ENCODE measurements around the gene ZC3H4. TPM values are rescaled to one million over a fixed set of nuclear protein-coding genes. Genes with fewer than 3 reads are reported as not detected.

ZC3H4 gene
- total RNA-seq, 1 experiment from 2014 or later: 45.1 TPM

DNA sequence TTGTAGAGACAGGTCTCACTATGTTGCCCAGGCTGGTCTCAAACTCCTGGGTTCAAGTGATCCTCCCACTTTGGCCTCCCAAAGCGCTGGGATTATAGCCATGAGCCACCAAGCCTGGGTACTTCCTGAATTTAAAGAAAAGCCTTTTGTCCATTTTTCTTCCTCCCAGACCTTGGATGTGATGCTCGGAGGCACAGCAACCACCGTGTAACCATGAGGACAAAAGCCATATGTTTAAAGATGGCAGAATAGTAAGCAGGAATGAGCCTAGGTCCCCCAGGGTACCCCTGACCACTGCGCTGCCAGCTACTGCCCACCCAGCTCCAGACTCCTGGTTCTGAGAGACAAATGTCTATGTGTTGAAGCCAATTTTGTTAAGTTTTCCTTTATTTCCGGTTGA, 31.1 kb downstream of the ZC3H4 start:
- H3K27me3 ChIP-seq (ENCODE audit: insufficient read depth, low read length): no peaks in the 10 kb centered on the region
- ChIA-PET CTCF (no interaction called here), RAD21 (ENCODE audit: low non-redundant PET in 1 of 2, low total read pairs in 2 of 2, uncharacterized antibody in 2 of 2, unreplicated experiment in 2 of 2) (no interaction called here), POLR2A (no interaction called here)
- no peak overlapping the region for H3K4me3 ChIP-seq (replicated peaks in 1 of 2; ENCODE audit: low read depth in 1 of 2, low read length in 2 of 2)
- H2AFZ ChIP-seq (ENCODE audit: low read depth, low read length, poor library complexity, severe bottlenecking): no peak overlapping the region
- no TSS peak for BruUV-seq (replicated peaks)
- H3K4me2 ChIP-seq (ENCODE audit: low read length): no peak overlapping the region
- no peak for ATAC-seq
- no peaks in the 10 kb centered on the region for H3K9me2 ChIP-seq (ENCODE audit: insufficient read depth)
- H3K79me2 ChIP-seq (ENCODE audit: insufficient read depth, low read length): no peaks in the 10 kb centered on the region; the same call in 1 of the 2 replicates
- H3K27ac ChIP-seq (ENCODE audit: low read depth, low read length): no peak overlapping the region
- H3K9ac ChIP-seq (ENCODE audit: low read length): no peak overlapping the region
- TF ChIP-seq, protein P1, sequence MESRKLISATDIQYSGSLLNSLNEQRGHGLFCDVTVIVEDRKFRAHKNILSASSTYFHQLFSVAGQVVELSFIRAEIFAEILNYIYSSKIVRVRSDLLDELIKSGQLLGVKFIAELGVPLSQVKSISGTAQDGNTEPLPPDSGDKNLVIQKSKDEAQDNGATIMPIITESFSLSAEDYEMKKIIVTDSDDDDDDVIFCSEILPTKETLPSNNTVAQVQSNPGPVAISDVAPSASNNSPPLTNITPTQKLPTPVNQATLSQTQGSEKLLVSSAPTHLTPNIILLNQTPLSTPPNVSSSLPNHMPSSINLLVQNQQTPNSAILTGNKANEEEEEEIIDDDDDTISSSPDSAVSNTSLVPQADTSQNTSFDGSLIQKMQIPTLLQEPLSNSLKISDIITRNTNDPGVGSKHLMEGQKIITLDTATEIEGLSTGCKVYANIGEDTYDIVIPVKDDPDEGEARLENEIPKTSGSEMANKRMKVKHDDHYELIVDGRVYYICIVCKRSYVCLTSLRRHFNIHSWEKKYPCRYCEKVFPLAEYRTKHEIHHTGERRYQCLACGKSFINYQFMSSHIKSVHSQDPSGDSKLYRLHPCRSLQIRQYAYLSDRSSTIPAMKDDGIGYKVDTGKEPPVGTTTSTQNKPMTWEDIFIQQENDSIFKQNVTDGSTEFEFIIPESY (IDR thresholded peaks at IDR 0.05; ENCODE audit: extremely low read depth, insufficient replicate concordance, low read length): no peak
- TF ChIP-seq TCF7L2 (IDR thresholded peaks at IDR 0.05; ENCODE audit: borderline replicate concordance, extremely low read depth, insufficient read depth, insufficient read length): no peak
- no peak for TF ChIP-seq EZH2 (IDR thresholded peaks at IDR 0.05)
- no peak for TF ChIP-seq SP1 (IDR thresholded peaks at IDR 0.05; ENCODE audit: low read depth)
- TF ChIP-seq EZH2phosphoT487 (IDR thresholded peaks at IDR 0.05; ENCODE audit: borderline replicate concordance): no peak
- no peak for TF ChIP-seq ELF1 (IDR thresholded peaks at IDR 0.05; ENCODE audit: borderline replicate concordance, low read depth)
- TF ChIP-seq, protein P2, sequence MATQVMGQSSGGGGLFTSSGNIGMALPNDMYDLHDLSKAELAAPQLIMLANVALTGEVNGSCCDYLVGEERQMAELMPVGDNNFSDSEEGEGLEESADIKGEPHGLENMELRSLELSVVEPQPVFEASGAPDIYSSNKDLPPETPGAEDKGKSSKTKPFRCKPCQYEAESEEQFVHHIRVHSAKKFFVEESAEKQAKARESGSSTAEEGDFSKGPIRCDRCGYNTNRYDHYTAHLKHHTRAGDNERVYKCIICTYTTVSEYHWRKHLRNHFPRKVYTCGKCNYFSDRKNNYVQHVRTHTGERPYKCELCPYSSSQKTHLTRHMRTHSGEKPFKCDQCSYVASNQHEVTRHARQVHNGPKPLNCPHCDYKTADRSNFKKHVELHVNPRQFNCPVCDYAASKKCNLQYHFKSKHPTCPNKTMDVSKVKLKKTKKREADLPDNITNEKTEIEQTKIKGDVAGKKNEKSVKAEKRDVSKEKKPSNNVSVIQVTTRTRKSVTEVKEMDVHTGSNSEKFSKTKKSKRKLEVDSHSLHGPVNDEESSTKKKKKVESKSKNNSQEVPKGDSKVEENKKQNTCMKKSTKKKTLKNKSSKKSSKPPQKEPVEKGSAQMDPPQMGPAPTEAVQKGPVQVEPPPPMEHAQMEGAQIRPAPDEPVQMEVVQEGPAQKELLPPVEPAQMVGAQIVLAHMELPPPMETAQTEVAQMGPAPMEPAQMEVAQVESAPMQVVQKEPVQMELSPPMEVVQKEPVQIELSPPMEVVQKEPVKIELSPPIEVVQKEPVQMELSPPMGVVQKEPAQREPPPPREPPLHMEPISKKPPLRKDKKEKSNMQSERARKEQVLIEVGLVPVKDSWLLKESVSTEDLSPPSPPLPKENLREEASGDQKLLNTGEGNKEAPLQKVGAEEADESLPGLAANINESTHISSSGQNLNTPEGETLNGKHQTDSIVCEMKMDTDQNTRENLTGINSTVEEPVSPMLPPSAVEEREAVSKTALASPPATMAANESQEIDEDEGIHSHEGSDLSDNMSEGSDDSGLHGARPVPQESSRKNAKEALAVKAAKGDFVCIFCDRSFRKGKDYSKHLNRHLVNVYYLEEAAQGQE (IDR thresholded peaks at IDR 0.05; ENCODE audit: low read depth): no peak
- TF ChIP-seq POLR2A (IDR thresholded peaks at IDR 0.05; ENCODE audit: borderline replicate concordance, extremely low read depth, insufficient read depth, insufficient read length): no peak
- TF ChIP-seq FOSL1 (IDR thresholded peaks at IDR 0.05; ENCODE audit: low read depth): no peak
- TF ChIP-seq ZFX (IDR thresholded peaks at IDR 0.05): no peak
- no peak for TF ChIP-seq ZNF274 (IDR thresholded peaks at IDR 0.05; ENCODE audit: low read depth, low read length)
- TF ChIP-seq, protein P3, sequence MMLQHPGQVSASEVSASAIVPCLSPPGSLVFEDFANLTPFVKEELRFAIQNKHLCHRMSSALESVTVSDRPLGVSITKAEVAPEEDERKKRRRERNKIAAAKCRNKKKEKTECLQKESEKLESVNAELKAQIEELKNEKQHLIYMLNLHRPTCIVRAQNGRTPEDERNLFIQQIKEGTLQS (IDR thresholded peaks at IDR 0.05): no peak
- TF ChIP-seq SIN3A (IDR thresholded peaks at IDR 0.05; ENCODE audit: low read depth): no peak
- TF ChIP-seq, protein P4, sequence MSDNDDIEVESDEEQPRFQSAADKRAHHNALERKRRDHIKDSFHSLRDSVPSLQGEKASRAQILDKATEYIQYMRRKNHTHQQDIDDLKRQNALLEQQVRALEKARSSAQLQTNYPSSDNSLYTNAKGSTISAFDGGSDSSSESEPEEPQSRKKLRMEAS (IDR thresholded peaks at IDR 0.05): no peak
- no peak for TF ChIP-seq RAD21 (IDR thresholded peaks at IDR 0.05; ENCODE audit: low read depth)
- TF ChIP-seq SRF (IDR thresholded peaks at IDR 0.05; ENCODE audit: low read depth): no peak
- no peak for TF ChIP-seq EGR1 (IDR thresholded peaks at IDR 0.05; ENCODE audit: low read depth)
- no peak for TF ChIP-seq CBX3 (IDR thresholded peaks at IDR 0.05; ENCODE audit: low read depth)
- TF ChIP-seq POLR2AphosphoS5 (IDR thresholded peaks at IDR 0.05; ENCODE audit: low read depth, low read length): no peak
- H3K4me1 ChIP-seq (ENCODE audit: control insufficient read depth in 1 of 2, insufficient read depth in 2 of 2, low read length in 2 of 2): peaks cover 0 to 18% of the 10 kb centered on the region in 2 experiments; a peak in 3 of 4 replicates
- intact Hi-C loops (cut with micrococcal nuclease): no loop called here
- H3K36me3 ChIP-seq (ENCODE audit: control insufficient read depth in 1 of 2, insufficient read depth in 2 of 2, low read length in 2 of 2): peaks cover 35 to 47% of the 10 kb centered on the region in 2 experiments
- H3K9me3 ChIP-seq (ENCODE audit: control insufficient read depth in 1 of 2, insufficient read depth in 1 of 2, low read depth in 1 of 2, low read length in 2 of 2): no peaks in the 10 kb centered on the region
- DNase-seq (ENCODE audit: low read depth, low spot score): no peak
- H4K20me1 ChIP-seq (ENCODE audit: insufficient read depth): no peaks in the 10 kb centered on the region
